Measurements from ENCODE around the gene B3GNT7. TPM values are rescaled to one million over a fixed set of nuclear protein-coding genes. Genes with fewer than 3 reads are reported as not detected.

B3GNT7 gene
- total RNA-seq, 6 donors from 2014 or later, result 64.5 to 108 (median 87.2) TPM

DNA sequence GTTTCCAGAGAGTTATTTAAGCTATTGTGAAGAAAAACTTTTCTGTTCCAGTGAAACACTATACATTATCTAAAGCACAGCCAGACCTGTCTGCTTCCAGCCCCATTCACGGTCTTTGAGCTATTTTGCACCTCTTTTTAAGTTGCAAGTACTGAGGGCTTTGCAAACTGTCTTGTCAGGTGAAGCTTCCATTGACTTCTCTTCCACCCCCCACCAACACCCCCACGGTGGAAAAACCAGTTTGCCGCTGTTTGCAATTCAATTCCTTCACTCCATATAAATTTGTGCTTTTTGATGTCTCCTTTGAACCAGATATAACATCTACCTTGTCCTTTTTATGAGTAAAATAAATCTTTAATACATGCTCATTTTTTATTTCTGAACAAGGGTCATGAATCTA, 15.7 kb downstream of the B3GNT7 start:
- peaks cover 0 to 9% (median 2%) of the 10 kb centered on the region in 4 donors for H3K9me3 ChIP-seq
- no peak overlapping the region for H3K4me3 ChIP-seq
- H3K36me3 ChIP-seq, result no peaks in the 10 kb centered on the region
- ATAC-seq (ENCODE audit: low FRiP score in 2 of 2) (no peak), DNase-seq (no peak)
- peaks cover 0 to 7% (median 0%) of the 10 kb centered on the region in 4 donors for H3K27me3 ChIP-seq
- no peak for TF ChIP-seq POLR2A (IDR thresholded peaks at IDR 0.05)
- TF ChIP-seq, protein P1, sequence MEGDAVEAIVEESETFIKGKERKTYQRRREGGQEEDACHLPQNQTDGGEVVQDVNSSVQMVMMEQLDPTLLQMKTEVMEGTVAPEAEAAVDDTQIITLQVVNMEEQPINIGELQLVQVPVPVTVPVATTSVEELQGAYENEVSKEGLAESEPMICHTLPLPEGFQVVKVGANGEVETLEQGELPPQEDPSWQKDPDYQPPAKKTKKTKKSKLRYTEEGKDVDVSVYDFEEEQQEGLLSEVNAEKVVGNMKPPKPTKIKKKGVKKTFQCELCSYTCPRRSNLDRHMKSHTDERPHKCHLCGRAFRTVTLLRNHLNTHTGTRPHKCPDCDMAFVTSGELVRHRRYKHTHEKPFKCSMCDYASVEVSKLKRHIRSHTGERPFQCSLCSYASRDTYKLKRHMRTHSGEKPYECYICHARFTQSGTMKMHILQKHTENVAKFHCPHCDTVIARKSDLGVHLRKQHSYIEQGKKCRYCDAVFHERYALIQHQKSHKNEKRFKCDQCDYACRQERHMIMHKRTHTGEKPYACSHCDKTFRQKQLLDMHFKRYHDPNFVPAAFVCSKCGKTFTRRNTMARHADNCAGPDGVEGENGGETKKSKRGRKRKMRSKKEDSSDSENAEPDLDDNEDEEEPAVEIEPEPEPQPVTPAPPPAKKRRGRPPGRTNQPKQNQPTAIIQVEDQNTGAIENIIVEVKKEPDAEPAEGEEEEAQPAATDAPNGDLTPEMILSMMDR (IDR thresholded peaks at IDR 0.05), result no peak
- no peak for TF ChIP-seq EP300 (IDR thresholded peaks at IDR 0.05)
- no peak for TF ChIP-seq POLR2AphosphoS5 (IDR thresholded peaks at IDR 0.05)
- no peak overlapping the region for H3K27ac ChIP-seq
- H3K4me1 ChIP-seq, result peaks cover 10 to 14% (median 13%) of the 10 kb centered on the region in 4 donors
- WGBS, 2 donors, result 66 to 72% methylated on average over 3 of the region's 3 CpGs

DNA sequence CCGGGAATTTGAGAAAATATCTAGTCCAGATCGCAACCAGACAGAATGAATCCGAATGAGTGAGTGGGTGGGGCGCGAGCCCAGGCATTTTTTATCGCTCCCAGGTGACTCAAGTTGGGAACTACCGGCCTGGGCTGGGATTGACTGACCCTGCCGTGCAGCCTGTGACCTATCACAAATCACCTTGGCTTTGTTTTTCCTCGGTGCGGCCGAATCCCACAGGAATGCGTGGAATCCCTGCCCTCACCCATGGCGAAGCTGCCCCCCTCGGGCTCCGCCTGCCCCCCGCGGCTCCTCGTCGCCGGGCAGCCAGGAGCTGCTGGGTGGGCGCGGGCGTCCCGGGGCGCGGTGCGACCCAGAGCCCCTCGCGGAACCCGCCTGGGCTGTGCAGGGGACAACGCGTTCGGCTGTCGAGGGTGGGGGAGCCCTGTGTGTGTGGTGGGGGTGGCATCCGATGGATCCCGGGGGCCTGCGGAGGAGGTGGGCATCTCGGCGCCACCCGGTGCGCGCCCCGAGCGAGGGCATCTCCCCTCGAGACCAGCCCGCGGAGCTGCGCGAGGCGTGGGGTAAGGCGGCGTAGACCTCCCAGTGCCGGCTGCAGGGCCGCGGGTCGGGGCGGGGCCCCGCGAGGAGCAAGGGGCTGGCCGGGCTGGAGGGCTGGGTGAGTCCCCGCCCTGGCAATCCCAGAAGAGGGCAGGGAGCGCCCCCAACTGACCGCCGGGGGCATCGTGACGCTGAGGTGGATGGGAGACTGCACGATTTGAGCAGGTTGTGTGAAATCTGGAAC, 16.5 kb downstream of the B3GNT7 start:
- 6 to 7% methylated on average over 20 to 29 of the region's 67 CpGs for WGBS, 2 donors
- peak; percentile 83 to 97 for DNase-seq

DNA sequence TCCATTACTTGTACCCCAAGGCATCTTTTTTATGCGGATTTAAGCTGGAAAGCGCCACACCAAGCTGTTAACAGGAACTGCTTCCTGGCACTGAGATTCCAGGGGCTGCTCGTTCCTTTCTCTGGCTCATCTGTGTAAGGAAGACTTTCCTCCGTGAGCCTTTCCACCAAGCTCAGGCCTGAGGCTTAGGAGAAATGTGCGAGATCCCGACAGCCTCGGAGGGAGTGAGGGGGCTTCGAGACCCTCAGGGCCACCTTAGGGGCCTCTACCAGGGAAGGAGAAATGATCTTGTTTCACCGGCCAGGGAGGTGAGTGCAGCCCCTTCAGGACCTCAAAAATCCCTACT, 17.1 kb downstream of the B3GNT7 start:
- 29 to 51% methylated on average over 8 to 9 of the region's 9 CpGs for WGBS, 2 donors
- Histone ChIP-seq H3K4me1 (peaks cover 10 to 14% (median 12%) of the 10 kb centered on the region in 4 donors), H3K27ac (no peak overlapping the region), H3K4me3 (peak overlapping the region; percentile 5 to 70 (median 60)), H3K36me3 (no peaks in the 10 kb centered on the region), H3K27me3 (peaks cover 0 to 7% (median 0%) of the 10 kb centered on the region in 4 donors), H3K9me3 (peaks cover 0 to 9% (median 2%) of the 10 kb centered on the region in 4 donors)
- no peak for TF ChIP-seq POLR2A (IDR thresholded peaks at IDR 0.05)
- TF ChIP-seq, protein P1 (IDR thresholded peaks at IDR 0.05), result peak in 1 of 6 experiments; percentile 0
- ATAC-seq (ENCODE audit: low FRiP score in 2 of 2) (peak in 1 of 2 donors; percentile 6), DNase-seq (no peak)

More for the DNA sequence above, 16.5 kb downstream of the B3GNT7 start:
- peak; percentile 96 to 99 for ATAC-seq (ENCODE audit: low FRiP score in 2 of 2)
- peak overlapping the region; percentile 5 to 70 (median 60) for H3K4me3 ChIP-seq
- TF ChIP-seq EP300 (IDR thresholded peaks at IDR 0.05) (no peak), POLR2A (IDR thresholded peaks at IDR 0.05) (peak in 2 of 4 donors; percentile 32 to 56)
- TF ChIP-seq, protein P1 (IDR thresholded peaks at IDR 0.05), result peak; percentile 68 to 89 (median 84)
- H3K4me1 ChIP-seq, result peaks cover 10 to 14% (median 12%) of the 10 kb centered on the region in 4 donors
- H3K27ac ChIP-seq, result peak overlapping the region; percentile 58 to 71 (median 64)
- peaks cover 0 to 9% (median 2%) of the 10 kb centered on the region in 4 donors for H3K9me3 ChIP-seq
- H3K27me3 ChIP-seq, result peaks cover 0 to 7% (median 0%) of the 10 kb centered on the region in 4 donors
- no peaks in the 10 kb centered on the region for H3K36me3 ChIP-seq

DNA sequence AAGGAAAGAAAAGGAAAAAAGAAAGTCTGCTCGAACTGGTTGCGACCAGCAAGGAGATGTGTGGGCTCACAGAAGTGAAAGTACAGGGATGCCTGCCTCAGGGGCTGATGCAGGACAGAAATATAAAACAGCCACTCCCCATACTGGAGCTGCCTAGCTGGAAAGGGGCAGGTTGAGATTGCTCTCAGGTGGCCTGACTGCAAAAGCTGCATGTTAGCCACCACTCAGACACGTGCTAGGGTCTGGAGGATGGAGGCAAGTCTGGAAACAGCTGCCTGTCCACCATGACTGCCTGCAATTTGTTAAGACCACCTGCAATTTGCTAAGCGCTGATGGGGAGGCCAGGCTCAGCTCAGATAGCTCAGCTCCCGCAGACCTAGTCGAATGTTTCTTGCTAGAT, 17.9 kb downstream of the B3GNT7 start:
- TF ChIP-seq, protein P1 (IDR thresholded peaks at IDR 0.05), result no peak
- no peak for TF ChIP-seq EP300 (IDR thresholded peaks at IDR 0.05)
- TF ChIP-seq POLR2A (IDR thresholded peaks at IDR 0.05), result no peak
- H3K27me3 ChIP-seq, result peaks cover 0 to 7% (median 0%) of the 10 kb centered on the region in 4 donors
- no peaks in the 10 kb centered on the region for H3K36me3 ChIP-seq
- ATAC-seq (ENCODE audit: low FRiP score in 2 of 2), result no peak
- peaks cover 10 to 14% (median 12%) of the 10 kb centered on the region in 4 donors for H3K4me1 ChIP-seq
- WGBS, 2 donors, result 85 to 86% methylated on average over 6 of the region's 6 CpGs
- H3K4me3 ChIP-seq, result no peak overlapping the region
- no peak for DNase-seq
- no peak overlapping the region for H3K27ac ChIP-seq
- peaks cover 0 to 9% (median 2%) of the 10 kb centered on the region in 4 donors for H3K9me3 ChIP-seq

Measured in upper lobe of left lung (tissue), 6 donors.